GM19438 (cell line): ENCODE data around the gene OIT3.

Experiments used
- ATAC-seq: cut with Tn5 transposase; IDR thresholded peaks from one replicate; pipeline ENCODE4 v1.9.1; 2021; ENCODE audit warnings: low read depth; ENCODE audit not compliant: unreplicated experiment

OIT3 gene

GRCh38 chr10:72893136-72893798, at the start of gene OIT3:
Gene OIT3, plus strand, starts transcription at chr10:72893739. Its CDS starts 60 bp downstream, at chr10:72893799.
- no peak for ATAC-seq

GRCh38 chr10:72846238-72846637, 47.3 kb upstream of the OIT3 start:
- no peak for ATAC-seq

GRCh38 chr10:72847681-72848080, 45.9 kb upstream of the OIT3 start:
- ATAC-seq: no peak

- ATAC-seq: no peak
Observed at GRCh38 chr10:72850861-72851260, 42.7 kb upstream of the OIT3 start.

- no peak for ATAC-seq
Observed at GRCh38 chr10:72851509-72851908, 42.0 kb upstream of the OIT3 start.

GRCh38 chr10:72852508-72852907, 41.0 kb upstream of the OIT3 start:
- ATAC-seq: no peak

- no peak for ATAC-seq
Observed at GRCh38 chr10:72855129-72855528, 38.4 kb upstream of the OIT3 start.

- no peak for ATAC-seq
Observed at GRCh38 chr10:72855790-72856189, 37.7 kb upstream of the OIT3 start.

- no peak for ATAC-seq
Observed at GRCh38 chr10:72858067-72858466, 35.5 kb upstream of the OIT3 start.

- no peak for ATAC-seq
Observed at GRCh38 chr10:72862957-72863356, 30.6 kb upstream of the OIT3 start.

- no peak for ATAC-seq
Observed at GRCh38 chr10:72875250-72876055, 18.1 kb upstream of the OIT3 start.

- ATAC-seq: no peak
Observed at GRCh38 chr10:72879245-72879644, 14.3 kb upstream of the OIT3 start.

- no peak for ATAC-seq
Observed at GRCh38 chr10:72881291-72881690, 12.2 kb upstream of the OIT3 start.

GRCh38 chr10:72883861-72884260, 9.7 kb upstream of the OIT3 start:
- no peak for ATAC-seq

GRCh38 chr10:72885953-72886352, 7.6 kb upstream of the OIT3 start:
- ATAC-seq: no peak

GRCh38 chr10:72886621-72887020, 6.9 kb upstream of the OIT3 start:
- no peak for ATAC-seq

GRCh38 chr10:72887043-72887442, 6.5 kb upstream of the OIT3 start:
- no peak for ATAC-seq

GRCh38 chr10:72888151-72888638, 5.3 kb upstream of the OIT3 start:
- no peak for ATAC-seq

- ATAC-seq: no peak
Observed at GRCh38 chr10:72889391-72889831, 4.1 kb upstream of the OIT3 start.

- ATAC-seq: no peak
Observed at GRCh38 chr10:72890086-72890485, 3.5 kb upstream of the OIT3 start.

- no peak for ATAC-seq
Observed at GRCh38 chr10:72895236-72895850, 1.8 kb downstream of the OIT3 start.
